ENCODE measurements around the gene OGFOD3.

- TF ChIP-seq CTCF (IDR thresholded peaks at IDR 0.05) (no peak), POLR2A (IDR thresholded peaks at IDR 0.05) (no peak)
Measured at GRCh38 chr17:82403662-82404660, 14.4 kb downstream of the OGFOD3 start.
